GM08714 (cell line): ENCODE data around the gene HSPA1B.

ENCODE experiments used
- H3K4me3 ChIP-seq: fragments of 200-500 bp; sonication (Bioruptor generic); 2 replicates; pipeline ENCODE4 v1.5.1; 2014; ENCODE audit warnings: mild to moderate bottlenecking, low read length, inconsistent platforms
- ZNF274 ChIP-seq: IDR thresholded peaks from 2 replicates; pipeline ENCODE4 v1.6.1; 2012; ENCODE audit warnings: mild to moderate bottlenecking, low read depth, low read length

HSPA1B gene

GRCh38 chr6:31827286-31828079 lies at the start of gene HSPA1B:
HSPA1B (plus strand) TSS chr6:31827738; CDS start chr6:31827951, 213 bp downstream.
- TF ChIP-seq ZNF274 = no peak
- H3K4me3 ChIP-seq = peak within 1 kb of the TSS; percentile 75

- H3K4me3 ChIP-seq = no peak overlapping the region
- no peak for TF ChIP-seq ZNF274
These were observed 49.3 kb upstream of the HSPA1B start for GRCh38 chr6:31778193-31778592.

- H3K4me3 ChIP-seq = no peak overlapping the region
- TF ChIP-seq ZNF274 = no peak
These were observed 48.3 kb upstream of the HSPA1B start for GRCh38 chr6:31778999-31779885.

GRCh38 chr6:31779908-31780307 lies 47.6 kb upstream of the HSPA1B start:
- no peak for TF ChIP-seq ZNF274
- no peak overlapping the region for H3K4me3 ChIP-seq

- no peak overlapping the region for H3K4me3 ChIP-seq
- TF ChIP-seq ZNF274 = no peak
These were observed 46.9 kb upstream of the HSPA1B start for GRCh38 chr6:31780507-31781243.

- no peak overlapping the region for H3K4me3 ChIP-seq
- no peak for TF ChIP-seq ZNF274
These were observed 46.1 kb upstream of the HSPA1B start for GRCh38 chr6:31781244-31782125.

- TF ChIP-seq ZNF274 = no peak
- no peak overlapping the region for H3K4me3 ChIP-seq
These were observed 45.2 kb upstream of the HSPA1B start for GRCh38 chr6:31782126-31782855.

- no peak overlapping the region for H3K4me3 ChIP-seq
- TF ChIP-seq ZNF274 = no peak
These were observed 43.2 kb upstream of the HSPA1B start for GRCh38 chr6:31784098-31784925.

GRCh38 chr6:31785475-31785874 lies 42.1 kb upstream of the HSPA1B start:
- TF ChIP-seq ZNF274 = no peak
- no peak overlapping the region for H3K4me3 ChIP-seq

- H3K4me3 ChIP-seq = no peak overlapping the region
These were observed 36.0 kb upstream of the HSPA1B start for GRCh38 chr6:31791324-31792089.

GRCh38 chr6:31792090-31792374 lies 35.5 kb upstream of the HSPA1B start:
- no peak for TF ChIP-seq ZNF274
- no peak overlapping the region for H3K4me3 ChIP-seq

More at GRCh38 chr6:31791324-31792089, 36.0 kb upstream of the HSPA1B start:
- no peak for TF ChIP-seq ZNF274

GRCh38 chr6:31792761-31793171 lies 34.8 kb upstream of the HSPA1B start:
- no peak overlapping the region for H3K4me3 ChIP-seq
- no peak for TF ChIP-seq ZNF274

- H3K4me3 ChIP-seq = peak overlapping the region; percentile 92; the same call in 1 of the 2 replicates
These were observed 33.7 kb upstream of the HSPA1B start for GRCh38 chr6:31793927-31794245.
